ENCODE data around the gene MAML2. TPM values are rescaled to one million over a fixed set of nuclear protein-coding genes. Genes with fewer than 3 reads are reported as not detected.
"Not testable (repeated sequence)": the region's sequence is repeated elsewhere in the genome, so short reads cannot be mapped to it uniquely, and the experiment has no call there.

The MAML2 gene
- total and polyA plus RNA-seq, 2 of the 8 experiments (the other 6 are each of a cell fraction or from before 2014, with no cell fraction given): 3.8 to 6.6 TPM

DNA sequence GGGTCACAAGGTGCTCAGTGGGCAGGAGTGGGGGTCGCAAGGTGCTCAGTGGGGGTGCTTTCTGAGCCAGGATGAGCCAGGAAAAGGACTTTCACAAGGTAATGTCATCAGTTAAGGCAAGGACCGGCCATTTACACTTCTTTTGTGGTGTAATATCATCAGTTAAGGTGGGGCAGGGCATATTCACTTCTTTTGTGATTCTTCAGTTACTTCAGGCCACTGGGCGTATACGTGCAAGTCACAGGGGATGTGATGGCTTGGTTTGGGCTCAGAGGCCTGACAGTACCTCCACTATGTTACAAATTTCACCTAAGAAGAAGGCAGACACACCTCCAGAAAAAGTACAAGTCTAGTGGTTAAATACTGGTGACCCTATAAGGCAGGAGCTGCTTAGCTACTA is 162.1 kb downstream of the MAML2 start:
- H3K36me3 ChIP-seq (ENCODE audit: control insufficient read depth in 2 of 4, insufficient read depth in 4 of 4, low read length in 3 of 4); FAIRE-seq; H3K56ac ChIP-seq (replicated peaks; ENCODE audit: insufficient read length, low read depth, low read length); H2BK120ac ChIP-seq (replicated peaks; ENCODE audit: low read depth, low read length); H3K79me1 ChIP-seq (ENCODE audit: low read depth, low read length); H2BK20ac ChIP-seq (ENCODE audit: low read length); H4K8ac ChIP-seq (ENCODE audit: extremely low read depth, insufficient read depth, low read length); H3K9ac ChIP-seq (replicated peaks in 1 of 4; ENCODE audit: extremely low read depth in 1 of 4, low read depth in 3 of 4, low read length in 3 of 4); H3K23me2 ChIP-seq (ENCODE audit: low read depth, low read length); POLR2A ChIA-PET (ENCODE audit: partially characterized antibody); H2AFZ ChIP-seq (ENCODE audit: low read length); H3K14ac ChIP-seq (ENCODE audit: insufficient read length); H2AK5ac ChIP-seq (ENCODE audit: low read depth, low read length); H2BK15ac ChIP-seq (ENCODE audit: low read length); H3K23ac ChIP-seq (ENCODE audit: insufficient read length); H3K79me2 ChIP-seq (ENCODE audit: control insufficient read depth in 1 of 2, insufficient read depth in 2 of 2, low read length in 2 of 2); H3K4me3 ChIP-seq (ENCODE audit: extremely low read depth in 1 of 4, insufficient read depth in 2 of 4, low read depth in 3 of 4, low read length in 4 of 4); H2BK5ac ChIP-seq (ENCODE audit: low read depth, low read length); H3K27me3 ChIP-seq (replicated peaks in 1 of 4; ENCODE audit: control insufficient read depth in 3 of 4, extremely low read depth in 1 of 4, insufficient read depth in 3 of 4, low read length in 3 of 4); H4K5ac ChIP-seq (ENCODE audit: insufficient read length, low read depth, low read length); H3K4ac ChIP-seq (replicated peaks; ENCODE audit: insufficient read length, low read depth, low read length); H2BK12ac ChIP-seq (ENCODE audit: low read depth, low read length); H4K20me1 ChIP-seq (replicated peaks in 1 of 2; ENCODE audit: control insufficient read depth in 1 of 2, insufficient read depth in 2 of 2, low read length in 2 of 2); H4K91ac ChIP-seq (replicated peaks; ENCODE audit: insufficient read length, low read length); H3K9me3 ChIP-seq (ENCODE audit: insufficient read depth in 2 of 2, low read depth in 1 of 2, low read length in 1 of 2); H3K18ac ChIP-seq (ENCODE audit: extremely low read depth, low read length): not testable (repeated sequence)
- Histone ChIP-seq H3K4me1 (replicated peaks in 1 of 4; ENCODE audit: control insufficient read depth in 3 of 4, insufficient read depth in 4 of 4, low read length in 3 of 4) (peaks cover 2 to 10% (median 4%) of the 10 kb centered on the region in 4 experiments; a peak in 4 of 7 replicates), H3K27ac (ENCODE audit: low read depth, low read length) (0 out of 2 replicates have a peak overlapping the region, but pooled peaks have one; percentile 24), H3K4me2 (ENCODE audit: insufficient read depth in 1 of 2, low read depth in 2 of 2, low read length in 2 of 2) (peak overlapping the region; percentile 26 to 37; a peak in 3 of 4 replicates)
- WGBS, 2 experiments (ENCODE audit: extremely low coverage in 1 of 2, insufficient coverage in 1 of 2, insufficient read length in 1 of 2, insufficient replicate concordance in 2 of 2, low coverage in 1 of 2, low lambda C conversion rate in 2 of 2, missing lambda C conversion rate in 1 of 2): 19% methylated on average over 4 of the region's 4 CpGs; no CpG with 5 or more reads in 1 of the 2 experiments
- CTCF ChIA-PET (ENCODE audit: partially characterized antibody): interaction anchor here (0.6 to 0.7 kb wide), 2 partner anchors 144 to 153 kb away, joined by 3 read pairs; no protein-coding TSS in a partner anchor
- DNase-seq (ENCODE audit: low read depth in 1 of 2, low spot score in 2 of 2): peak in 1 of 2 experiments; percentile 17
